Heart right ventricle (tissue), 16 donors: ENCODE data around the gene SYTL1. TPM values are rescaled to one million over a fixed set of nuclear protein-coding genes. Genes with fewer than 3 reads are reported as not detected.

Experiments
- ATAC-seq, 8 donors: fragments of 200-7000 bp; cut with Tn5 transposase; one replicate each; pipeline ENCODE4 v1.9.1; 2020; ENCODE audit warnings: mild to moderate bottlenecking in 8 of 8, moderate library complexity in 8 of 8, moderate number of reproducible peaks in 1 of 8
- DNase-seq, 2 donors: peaks; one replicate each; pipeline ENCODE4 v3.0.0-alpha.2; 2020
- H3K27ac ChIP-seq, 10 donors: fragments of 200-600 bp; sonication (generic) in 2 of 10; one replicate each; pipeline versions ENCODE4 v1.5.0 to v1.8.0; 2020 to 2022; ENCODE audit warnings: mild to moderate bottlenecking in 3 of 10
- H3K27me3 ChIP-seq, 7 donors: fragments of 200-600 bp; one replicate each; pipeline ENCODE4 v1.8.0; 2021 to 2022; ENCODE audit warnings: mild to moderate bottlenecking in 2 of 7
- H3K36me3 ChIP-seq, 9 donors: fragments of 200-600 bp; sonication (generic) in 1 of 9; one replicate each; pipeline versions ENCODE4 v1.5.0 to v1.8.0; 2020 to 2022; ENCODE audit warnings: mild to moderate bottlenecking in 2 of 9
- H3K4me1 ChIP-seq, 9 donors: fragments of 200-600 bp; sonication (generic) in 1 of 9; one replicate each; pipeline versions ENCODE4 v1.5.0 to v1.8.0; 2020 to 2022; ENCODE audit warnings: mild to moderate bottlenecking in 4 of 9
- H3K4me3 ChIP-seq, 10 donors: fragments of 200-600 bp; sonication (generic) in 2 of 10; one replicate each; pipeline versions ENCODE4 v1.5.0 to v1.8.0; 2020 to 2022; ENCODE audit warnings: mild to moderate bottlenecking in 7 of 10, moderate library complexity in 2 of 10
- H3K9me3 ChIP-seq, 11 donors: fragments of 200-600 bp in 10 of 11; sonication (generic) in 2 of 11; one replicate each; pipeline versions ENCODE4 v1.5.0 to v1.8.0; 2013 to 2022; ENCODE audit warnings: mild to moderate bottlenecking in 2 of 11, control low read depth in 1 of 11, moderate library complexity in 1 of 11
- WGBS, 2 donors: extraction: QIAGEN DNeasy Blood & Tissue Kit; methylation state at CpG; one replicate each; pipeline ENCODE4 v1.1.7; 2013; ENCODE audit warnings: inconsistent platforms in 1 of 2; 5-methylcytosine and 5-hydroxymethylcytosine counted together
- intact Hi-C, 10 donors: fragments of 100-400 bp; cut with DNase I; formaldehyde crosslinking; loops; one replicate each; pipeline versions ENCODE4 v1.11.1 to v1.14.2; 2022
- polyA plus RNA-seq, 2 donors: library from polyadenylated mRNA; stranded (reverse); fragments of 200-250 nt; gene quantifications; one replicate each; pipeline ENCODE4 v1.2.3, GENCODE V29; 2013
- total RNA-seq, 10 donors: library from RNA; stranded (reverse); fragmentation: NEBNext Ultra II Directional in 3 of 10; extraction: Animal tissue kit (Norgen Biotek cat#: 25700) in 3 of 10; gene quantifications; one replicate each; pipeline versions ENCODE4 v1.2.1 to v1.2.4, GENCODE V29; 2021 to 2023
- TF ChIP-seq, protein P1 (sequence below), 9 donors: fragments of 200-600 bp; sonication (generic) in 2 of 9; IDR thresholded peaks; one replicate each; pipeline versions ENCODE4 v1.5.0 to v1.8.0; 2021 to 2022; ENCODE audit warnings: antibody characterized with exemption in 9 of 9, mild to moderate bottlenecking in 5 of 9, moderate library complexity in 1 of 9
- donor health status: Arrhythmogenic right ventricular cardiomyopathy.
- donor health status: ischemic (EF 13 %, LVEDD 7.1; RV severe dilation, severe dysfunction).
- donor health status: healthy with polysubstance abuse.
- donor health status: DM: no; HTN: yes; CAD: no.
- donor health status: DM: no; HTN: no; CAD: no.
- donor health status: ischemic (EF 25% LVEDD 6.9; RV normal size, moderate dysfunction).
- donor health status: ischemic (EF 25% LVEDD 5.7; RV mildly dilated, moderate dysfunction).
- donor health status: healthy.
- donor health status: DM: yes; HTN: yes; CAD: no.
- donor health status: Ischemic cardiomyopathy.
- donor health status: ischemic (EF 35%, LVEDD 5.7; RV mildly dilated, moderate dysfunction).
- donor health status: nonischemic (EF 11% LVEDD 7.7; RV severe dilation, severe dysfunction).
- donor health status: DM: yes; HTN: yes; CAD: no.
- donor health status: PGD.
- donor health status: ischemic (EF 29% LVEDD 5.4; RV normal size, mild dysfunction).
- donor health status: nonischemic (EF 23%, LVEDD 6.1; RV moderate dilation, normal function).

Gene SYTL1
- total and polyA plus RNA-seq, 12 donors, result 0.30 to 4.3 (median 0.68) TPM

DNA sequence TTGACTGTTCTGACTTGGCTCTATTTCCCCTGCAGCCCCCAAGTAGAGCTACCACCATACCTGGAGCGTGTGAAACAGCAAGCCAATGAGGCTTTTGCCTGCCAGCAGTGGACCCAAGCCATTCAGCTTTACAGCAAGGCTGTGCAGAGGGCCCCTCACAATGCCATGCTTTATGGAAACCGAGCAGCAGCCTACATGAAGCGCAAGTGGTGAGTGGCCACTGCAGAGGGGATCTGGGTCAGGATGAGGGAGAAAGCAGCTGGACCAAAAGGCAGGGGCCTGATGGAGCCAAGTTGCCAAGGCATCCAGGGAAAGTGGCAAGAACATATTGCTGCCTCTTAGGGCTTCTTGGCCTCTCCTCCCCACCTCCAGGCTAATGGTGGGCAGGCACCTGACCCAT is 43.9 kb upstream of the SYTL1 start:
- Histone ChIP-seq H3K9me3 (no peaks in the 10 kb centered on the region), H3K4me1 (peaks cover 11 to 47% (median 30%) of the 10 kb centered on the region in 9 donors), H3K27me3 (no peaks in the 10 kb centered on the region), H3K4me3 (no peak overlapping the region), H3K27ac (peak overlapping the region in 1 of 10 donors; percentile 88), H3K36me3 (peaks cover 0 to 92% (median 46%) of the 10 kb centered on the region in 9 donors)
- ATAC-seq (no peak), DNase-seq (no peak)
- TF ChIP-seq, protein P1, sequence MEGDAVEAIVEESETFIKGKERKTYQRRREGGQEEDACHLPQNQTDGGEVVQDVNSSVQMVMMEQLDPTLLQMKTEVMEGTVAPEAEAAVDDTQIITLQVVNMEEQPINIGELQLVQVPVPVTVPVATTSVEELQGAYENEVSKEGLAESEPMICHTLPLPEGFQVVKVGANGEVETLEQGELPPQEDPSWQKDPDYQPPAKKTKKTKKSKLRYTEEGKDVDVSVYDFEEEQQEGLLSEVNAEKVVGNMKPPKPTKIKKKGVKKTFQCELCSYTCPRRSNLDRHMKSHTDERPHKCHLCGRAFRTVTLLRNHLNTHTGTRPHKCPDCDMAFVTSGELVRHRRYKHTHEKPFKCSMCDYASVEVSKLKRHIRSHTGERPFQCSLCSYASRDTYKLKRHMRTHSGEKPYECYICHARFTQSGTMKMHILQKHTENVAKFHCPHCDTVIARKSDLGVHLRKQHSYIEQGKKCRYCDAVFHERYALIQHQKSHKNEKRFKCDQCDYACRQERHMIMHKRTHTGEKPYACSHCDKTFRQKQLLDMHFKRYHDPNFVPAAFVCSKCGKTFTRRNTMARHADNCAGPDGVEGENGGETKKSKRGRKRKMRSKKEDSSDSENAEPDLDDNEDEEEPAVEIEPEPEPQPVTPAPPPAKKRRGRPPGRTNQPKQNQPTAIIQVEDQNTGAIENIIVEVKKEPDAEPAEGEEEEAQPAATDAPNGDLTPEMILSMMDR (IDR thresholded peaks at IDR 0.05), result no peak
- intact Hi-C loops, result loop anchor here in 6 of 10 donors (2.0 to 10.0 kb wide), 7 partner anchors 307 to 684 kb away; partner anchors contain the start of gene AHDC1 (in 2 of the 6)
- 98 to 99% methylated on average over 3 of the region's 3 CpGs for WGBS, 2 donors

DNA sequence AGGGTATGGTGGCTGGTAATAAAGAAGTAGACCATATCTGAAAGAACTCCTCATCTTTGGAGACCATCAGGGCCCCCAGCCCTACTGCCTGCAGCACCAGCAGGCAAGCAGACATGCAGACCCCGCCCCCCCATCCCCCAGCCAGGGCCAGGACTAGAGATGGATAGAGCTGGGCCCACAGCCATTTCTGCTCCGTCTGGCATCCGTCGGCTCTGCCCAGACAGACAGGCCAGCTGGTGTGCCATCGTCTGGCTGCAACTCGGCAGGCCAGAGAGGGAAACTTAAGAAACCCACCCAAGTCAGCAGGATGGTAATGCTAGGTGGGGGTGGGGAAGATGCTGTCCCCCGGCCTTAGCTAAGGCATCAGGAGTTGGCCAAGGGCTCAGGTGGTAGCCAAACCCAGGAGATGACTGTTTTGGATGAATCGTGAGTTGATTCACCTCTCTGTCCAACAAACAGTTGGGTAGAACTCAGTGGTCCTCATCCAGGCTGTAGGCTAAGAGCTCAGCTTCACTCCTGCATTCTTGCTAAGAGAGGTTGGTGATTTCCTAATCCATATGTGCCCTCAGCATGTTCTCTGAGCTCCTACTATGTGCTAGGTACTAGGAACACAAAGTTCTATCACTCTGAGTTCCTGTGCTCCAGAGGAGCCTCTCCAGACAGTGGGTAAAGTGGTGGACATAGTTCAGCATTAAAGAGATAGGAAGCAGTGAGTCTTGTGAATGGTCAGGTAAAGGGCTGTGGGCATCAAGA is 43.0 kb upstream of the SYTL1 start:
- Histone ChIP-seq H3K9me3 (no peaks in the 10 kb centered on the region), H3K36me3 (peaks cover 0 to 92% (median 42%) of the 10 kb centered on the region in 9 donors), H3K27me3 (no peaks in the 10 kb centered on the region), H3K27ac (peak overlapping the region; percentile 30 to 88 (median 82)), H3K4me1 (peaks cover 11 to 47% (median 30%) of the 10 kb centered on the region in 9 donors), H3K4me3 (no peak overlapping the region)
- ATAC-seq (peak in 1 of 8 donors; percentile 19), DNase-seq (no peak)
- intact Hi-C loops, result loop anchor here in 5 of 10 donors (2.0 to 10.0 kb wide), 5 partner anchors 306 to 683 kb away; partner anchors contain the start of gene AHDC1 (in 1 of the 5)
- 59% methylated on average over 8 of the region's 8 CpGs for WGBS, 2 donors
- TF ChIP-seq, protein P1 (IDR thresholded peaks at IDR 0.05), result no peak

DNA sequence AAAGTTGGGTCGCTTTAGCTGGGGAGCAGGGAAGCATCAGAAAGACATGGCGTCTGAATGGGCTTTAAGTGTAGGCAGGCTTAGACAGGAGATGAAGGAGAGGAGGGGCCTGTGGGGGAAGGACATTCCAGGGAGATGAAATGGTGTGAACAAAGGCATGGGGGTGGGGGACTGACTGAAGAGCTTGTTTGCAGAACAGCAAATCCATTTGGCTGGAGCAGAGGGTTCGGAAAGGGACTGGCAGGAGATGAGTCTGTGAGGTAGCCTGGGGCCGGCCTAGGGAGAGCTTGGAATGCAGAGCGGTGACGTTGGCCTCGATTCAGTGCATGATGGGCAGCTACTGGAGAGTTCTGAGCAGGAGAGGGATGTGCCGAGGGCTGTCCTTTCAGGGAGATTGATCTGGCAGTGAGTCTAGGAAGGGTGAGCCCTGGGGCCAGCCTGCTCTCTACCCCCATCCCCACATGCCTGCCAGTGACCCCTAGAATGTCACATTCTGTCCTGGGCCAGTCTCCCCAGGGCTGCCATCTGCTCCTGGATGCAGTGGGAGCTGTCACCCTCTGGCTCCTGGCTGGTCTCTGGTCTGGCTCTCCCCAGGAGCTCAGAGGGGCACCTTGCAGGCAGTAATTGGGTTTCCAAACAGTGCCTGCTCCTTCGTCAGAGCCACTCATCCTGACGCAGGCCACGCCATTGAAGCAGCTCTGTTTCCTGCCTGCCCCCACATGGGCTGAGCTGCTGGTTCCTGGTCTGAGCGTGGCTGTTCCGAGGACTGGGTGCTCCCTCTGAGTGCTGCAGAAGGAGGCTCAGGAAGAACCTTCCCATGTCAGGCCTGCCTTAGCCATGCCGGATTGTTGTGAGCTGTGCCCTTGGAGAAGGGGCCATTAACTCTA is 42.2 kb upstream of the SYTL1 start:
- ATAC-seq (peak; percentile 21 to 81 (median 66)), DNase-seq (peak; percentile 53 to 58)
- Histone ChIP-seq H3K4me3 (no peak overlapping the region), H3K4me1 (peaks cover 11 to 47% (median 30%) of the 10 kb centered on the region in 9 donors), H3K27ac (peak overlapping the region; percentile 65 to 88 (median 82)), H3K27me3 (no peaks in the 10 kb centered on the region), H3K9me3 (no peaks in the 10 kb centered on the region), H3K36me3 (peaks cover 0 to 91% (median 34%) of the 10 kb centered on the region in 9 donors)
- intact Hi-C loops, result loop anchor here (2.0 to 10.0 kb wide), 17 partner anchors 55 to 683 kb away; partner anchors contain the start of genes AHDC1 (in 2 of the 10), GPR3 (in 2 of the 10) and CD164L2 (in 1 of the 10)
- TF ChIP-seq, protein P1 (IDR thresholded peaks at IDR 0.05), result no peak
- WGBS, 2 donors, result 38 to 49% methylated on average over 14 of the region's 14 CpGs
